ENCODE data around the gene OR5B21.

The OR5B21 gene

GRCh38 chr11:58508005-58508404, at the start of gene OR5B21:
Gene OR5B21, minus strand, starts transcription at chr11:58508105. Its CDS starts 0 bp downstream, at chr11:58508105.
- no peak within 1 kb of the TSS for H3K27ac Mint-ChIP-seq
- DNase-seq (ENCODE audit: low spot score in 2 of 2): no peak
- H3K4me3 Mint-ChIP-seq: no peak within 1 kb of the TSS
- no peak for ATAC-seq
- no peaks in the 10 kb centered on the region for H3K9me3 Mint-ChIP-seq
- H3K36me3 Mint-ChIP-seq: peaks cover 5% of the 10 kb centered on the region
- H3K4me1 Mint-ChIP-seq: no peaks in the 10 kb centered on the region

GRCh38 chr11:58549644-58550043, 41.7 kb upstream of the OR5B21 start:
- H3K36me3 Mint-ChIP-seq: peaks cover 100% of the 10 kb centered on the region
- ATAC-seq (no peak), DNase-seq (ENCODE audit: low spot score in 2 of 2) (no peak)
- H3K9me3 Mint-ChIP-seq: no peaks in the 10 kb centered on the region
- peaks cover 39% of the 10 kb centered on the region for H3K4me1 Mint-ChIP-seq
- peak overlapping the region; percentile 64 for H3K27ac Mint-ChIP-seq
- no peak overlapping the region for H3K4me3 Mint-ChIP-seq

- Mint-ChIP-seq H3K4me1 (peaks cover 24% of the 10 kb centered on the region), H3K4me3 (no peak overlapping the region), H3K36me3 (peaks cover 93% of the 10 kb centered on the region), H3K27ac (peak overlapping the region; percentile 56), H3K9me3 (no peaks in the 10 kb centered on the region)
- DNase-seq (ENCODE audit: low spot score in 2 of 2) (no peak), ATAC-seq (no peak)
These were observed 38.9 kb upstream of the OR5B21 start for GRCh38 chr11:58546841-58547240.

GRCh38 chr11:58531865-58532341, 24.0 kb upstream of the OR5B21 start:
- H3K27ac Mint-ChIP-seq: no peak overlapping the region

GRCh38 chr11:58530236-58530635, 22.3 kb upstream of the OR5B21 start:
- DNase-seq (ENCODE audit: low spot score in 2 of 2) (no peak), ATAC-seq (no peak)
- Mint-ChIP-seq H3K36me3 (peaks cover 99% of the 10 kb centered on the region), H3K9me3 (no peaks in the 10 kb centered on the region), H3K4me1 (peaks cover 43% of the 10 kb centered on the region), H3K4me3 (no peak overlapping the region), H3K27ac (no peak overlapping the region)

More at GRCh38 chr11:58531865-58532341, 24.0 kb upstream of the OR5B21 start:
- Mint-ChIP-seq H3K9me3 (no peaks in the 10 kb centered on the region), H3K4me1 (peaks cover 49% of the 10 kb centered on the region), H3K36me3 (peaks cover 100% of the 10 kb centered on the region), H3K4me3 (no peak overlapping the region)
- DNase-seq (ENCODE audit: low spot score in 2 of 2) (no peak), ATAC-seq (no peak)

- no peaks in the 10 kb centered on the region for H3K9me3 Mint-ChIP-seq
- peaks cover 89% of the 10 kb centered on the region for H3K36me3 Mint-ChIP-seq
- H3K4me3 Mint-ChIP-seq: no peak overlapping the region
- DNase-seq (ENCODE audit: low spot score in 2 of 2) (no peak), ATAC-seq (no peak)
- no peak overlapping the region for H3K27ac Mint-ChIP-seq
- peaks cover 35% of the 10 kb centered on the region for H3K4me1 Mint-ChIP-seq
These were observed 19.5 kb upstream of the OR5B21 start for GRCh38 chr11:58527429-58527828.

GRCh38 chr11:58526721-58527120, 18.8 kb upstream of the OR5B21 start:
- peaks cover 35% of the 10 kb centered on the region for H3K4me1 Mint-ChIP-seq
- DNase-seq (ENCODE audit: low spot score in 2 of 2) (no peak), ATAC-seq (no peak)
- no peak overlapping the region for H3K4me3 Mint-ChIP-seq
- H3K27ac Mint-ChIP-seq: no peak overlapping the region
- H3K9me3 Mint-ChIP-seq: no peaks in the 10 kb centered on the region
- peaks cover 89% of the 10 kb centered on the region for H3K36me3 Mint-ChIP-seq

- peak overlapping the region; percentile 89 for H3K27ac Mint-ChIP-seq
- ATAC-seq (peak; percentile 89), DNase-seq (ENCODE audit: low spot score in 2 of 2) (no peak)
- H3K36me3 Mint-ChIP-seq: peaks cover 74% of the 10 kb centered on the region
- peak overlapping the region; percentile 65 for H3K4me3 Mint-ChIP-seq
- no peaks in the 10 kb centered on the region for H3K9me3 Mint-ChIP-seq
- peaks cover 25% of the 10 kb centered on the region for H3K4me1 Mint-ChIP-seq
These were observed 17.2 kb upstream of the OR5B21 start for GRCh38 chr11:58525037-58525614.

- ATAC-seq (peak; percentile 62), DNase-seq (ENCODE audit: low spot score in 2 of 2) (peak in 1 of 2 donors; percentile 17)
- Mint-ChIP-seq H3K9me3 (no peaks in the 10 kb centered on the region), H3K36me3 (peaks cover 67% of the 10 kb centered on the region), H3K27ac (peak overlapping the region; percentile 89), H3K4me3 (peak overlapping the region; percentile 65), H3K4me1 (peaks cover 25% of the 10 kb centered on the region)
These were observed 16.5 kb upstream of the OR5B21 start for GRCh38 chr11:58524232-58525036.

GRCh38 chr11:58513747-58514367, 6.0 kb upstream of the OR5B21 start:
- H3K4me3 Mint-ChIP-seq: no peak overlapping the region
- DNase-seq (ENCODE audit: low spot score in 2 of 2) (no peak), ATAC-seq (no peak)
- H3K36me3 Mint-ChIP-seq: peaks cover 5% of the 10 kb centered on the region
- no peaks in the 10 kb centered on the region for H3K9me3 Mint-ChIP-seq
- no peak overlapping the region for H3K27ac Mint-ChIP-seq
- no peaks in the 10 kb centered on the region for H3K4me1 Mint-ChIP-seq

GRCh38 chr11:58511636-58512035, 3.7 kb upstream of the OR5B21 start:
- H3K4me3 Mint-ChIP-seq: no peak overlapping the region
- H3K27ac Mint-ChIP-seq: no peak overlapping the region
- ATAC-seq (no peak), DNase-seq (ENCODE audit: low spot score in 2 of 2) (no peak)
- H3K36me3 Mint-ChIP-seq: peaks cover 5% of the 10 kb centered on the region
- H3K9me3 Mint-ChIP-seq: no peaks in the 10 kb centered on the region
- no peaks in the 10 kb centered on the region for H3K4me1 Mint-ChIP-seq

GRCh38 chr11:58509748-58510147, 1.8 kb upstream of the OR5B21 start:
- Mint-ChIP-seq H3K4me3 (no peak overlapping the region), H3K36me3 (peaks cover 5% of the 10 kb centered on the region), H3K9me3 (no peaks in the 10 kb centered on the region), H3K4me1 (no peaks in the 10 kb centered on the region), H3K27ac (no peak overlapping the region)
- DNase-seq (ENCODE audit: low spot score in 2 of 2): no peak
- ATAC-seq: no peak

GRCh38 chr11:58508814-58509213, 909 bp upstream of the OR5B21 start:
- no peaks in the 10 kb centered on the region for H3K4me1 Mint-ChIP-seq
- DNase-seq (ENCODE audit: low spot score in 2 of 2) (no peak), ATAC-seq (no peak)
- no peak overlapping the region for H3K4me3 Mint-ChIP-seq
- no peaks in the 10 kb centered on the region for H3K9me3 Mint-ChIP-seq
- peaks cover 5% of the 10 kb centered on the region for H3K36me3 Mint-ChIP-seq
- no peak overlapping the region for H3K27ac Mint-ChIP-seq

- no peak overlapping the region for H3K27ac Mint-ChIP-seq
- no peaks in the 10 kb centered on the region for H3K9me3 Mint-ChIP-seq
- no peak overlapping the region for H3K4me3 Mint-ChIP-seq
- ATAC-seq: no peak
- DNase-seq (ENCODE audit: low spot score in 2 of 2): no peak
- peaks cover 5% of the 10 kb centered on the region for H3K36me3 Mint-ChIP-seq
- no peaks in the 10 kb centered on the region for H3K4me1 Mint-ChIP-seq
These were observed 550 bp downstream of the OR5B21 start for GRCh38 chr11:58507355-58507754.

GRCh38 chr11:58506935-58507334, 970 bp downstream of the OR5B21 start:
- no peak overlapping the region for H3K4me3 Mint-ChIP-seq
- no peaks in the 10 kb centered on the region for H3K9me3 Mint-ChIP-seq
- ATAC-seq (no peak), DNase-seq (ENCODE audit: low spot score in 2 of 2) (no peak)
- no peak overlapping the region for H3K27ac Mint-ChIP-seq
- H3K36me3 Mint-ChIP-seq: peaks cover 5% of the 10 kb centered on the region
- no peaks in the 10 kb centered on the region for H3K4me1 Mint-ChIP-seq
